ENCODE results near the gene YBX3.

YBX3 gene

GRCh38 chr12:10668526-10668925, 54.6 kb downstream of the YBX3 start:
- no peak for DNase-seq

GRCh38 chr12:10667581-10667980, 55.5 kb downstream of the YBX3 start:
- DNase-seq, result no peak

GRCh38 chr12:10664499-10664898, 58.6 kb downstream of the YBX3 start:
- no peak for DNase-seq

GRCh38 chr12:10663869-10664268, 59.3 kb downstream of the YBX3 start:
- DNase-seq, result no peak

GRCh38 chr12:10661338-10661737, 61.8 kb downstream of the YBX3 start:
- DNase-seq, result no peak

- no peak for DNase-seq
Measured at GRCh38 chr12:10654003-10654402, 69.1 kb downstream of the YBX3 start.

- no peak for DNase-seq
Measured at GRCh38 chr12:10652192-10652591, 70.9 kb downstream of the YBX3 start.

All from right hindlimb (tissue), 1 donor.